ENCODE data around the gene PURB.
"Not testable (repeated sequence)": the region's sequence is repeated elsewhere in the genome, so short reads cannot be mapped to it uniquely, and the experiment has no call there.

Gene PURB

DNA sequence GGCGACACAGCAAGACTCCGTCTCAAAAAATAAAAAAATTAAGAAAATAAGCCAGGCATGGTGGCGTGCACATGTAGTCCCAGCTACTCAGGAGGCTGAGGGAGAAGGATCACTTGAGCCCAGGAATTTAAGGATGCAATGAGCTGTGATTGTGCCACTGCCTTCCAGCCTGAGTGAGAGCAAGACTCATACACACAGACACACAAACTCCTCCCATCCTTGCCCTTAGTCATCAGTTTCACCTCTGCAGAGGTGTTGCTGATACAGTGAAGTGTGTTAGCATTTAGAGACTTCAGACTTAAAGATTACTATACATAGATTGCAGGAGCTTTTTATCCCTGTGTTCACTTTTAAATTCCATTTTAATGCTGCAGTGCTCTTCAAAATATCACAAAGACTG, 31.9 kb downstream of the PURB start:
- DNase-seq (ENCODE audit: low spot score): no peak

DNA sequence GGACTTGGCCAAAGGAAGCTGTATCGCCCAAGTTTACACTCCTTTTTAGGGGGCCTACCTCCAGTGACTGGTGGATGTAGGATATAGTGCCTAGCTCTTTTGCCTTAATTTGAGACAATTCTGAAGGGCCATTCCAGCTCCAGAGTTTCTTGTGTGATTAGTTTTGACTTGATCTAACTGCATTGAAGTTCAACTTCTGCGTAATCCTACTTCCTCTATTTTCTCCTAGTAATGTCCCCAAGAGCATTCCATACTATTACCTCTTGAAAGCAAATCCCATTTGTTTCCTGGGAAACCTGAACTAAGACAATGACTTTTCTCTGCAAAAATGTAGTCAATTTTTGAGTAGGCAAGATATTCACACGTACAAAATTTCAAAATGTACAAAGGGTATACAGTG, 32.7 kb downstream of the PURB start:
- DNase-seq (ENCODE audit: low spot score): no peak

DNA sequence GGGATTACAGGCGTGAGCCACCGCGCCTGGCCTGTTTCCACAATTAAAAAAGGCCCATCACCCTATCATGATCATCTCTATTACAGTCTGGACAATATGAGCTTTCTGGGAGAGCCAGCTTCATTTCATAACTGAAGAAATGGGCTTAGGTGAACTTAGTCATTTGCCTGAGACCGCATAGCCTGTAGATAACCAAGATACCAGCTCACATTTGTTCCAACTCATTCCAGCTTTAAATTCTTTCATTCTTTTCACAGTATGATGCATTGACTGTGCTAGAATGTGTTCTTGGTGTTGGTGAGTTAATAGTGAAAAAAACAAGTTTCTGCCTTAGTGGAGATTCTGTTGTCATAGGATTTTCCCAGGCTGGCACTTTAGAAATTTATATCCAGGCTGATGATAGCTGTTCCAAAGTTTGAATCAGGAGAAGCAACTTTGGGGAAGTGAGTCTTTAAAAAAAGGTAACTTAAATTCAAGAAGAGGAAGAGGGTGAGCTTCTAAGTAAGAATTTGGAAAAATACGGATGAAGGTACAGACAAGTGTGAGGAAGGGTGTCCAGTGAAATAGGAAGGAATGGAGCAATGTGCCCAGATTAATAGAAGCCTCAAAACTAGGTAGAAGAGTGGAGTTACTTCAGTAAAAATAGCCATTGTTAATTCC, 35.3 kb downstream of the PURB start:
- DNase-seq (ENCODE audit: low spot score): no peak

DNA sequence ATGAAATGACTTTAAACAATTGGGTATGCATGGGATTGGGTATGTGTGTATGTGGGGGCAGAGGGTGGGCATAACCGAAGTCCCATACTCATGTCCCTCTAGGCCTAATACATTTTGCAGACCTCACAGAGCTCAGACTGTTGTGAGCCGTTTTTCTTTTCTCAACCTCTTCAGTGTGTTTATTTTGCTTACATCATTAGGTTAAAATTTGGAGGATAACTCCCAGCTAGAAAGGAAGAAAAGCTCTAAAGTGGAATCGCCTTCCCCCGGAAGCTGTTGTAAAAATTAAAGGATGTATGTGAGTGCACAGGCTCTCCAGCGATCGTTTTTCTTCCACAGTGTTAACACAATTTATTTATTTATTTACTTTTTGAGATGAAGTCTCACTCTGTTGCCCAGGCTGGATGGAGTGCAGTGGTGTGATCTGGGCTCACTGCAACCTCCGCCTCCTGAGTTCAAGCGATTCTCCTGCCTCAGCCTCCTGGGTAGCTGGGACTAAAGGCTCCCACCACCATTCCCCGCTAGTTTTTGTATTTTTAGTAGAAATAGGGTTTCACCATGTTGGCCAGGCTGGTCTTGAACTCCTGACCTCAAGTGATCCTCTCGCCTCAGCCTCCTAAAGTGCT, 36.0 kb downstream of the PURB start:
- DNase-seq (ENCODE audit: low spot score): no peak

DNA sequence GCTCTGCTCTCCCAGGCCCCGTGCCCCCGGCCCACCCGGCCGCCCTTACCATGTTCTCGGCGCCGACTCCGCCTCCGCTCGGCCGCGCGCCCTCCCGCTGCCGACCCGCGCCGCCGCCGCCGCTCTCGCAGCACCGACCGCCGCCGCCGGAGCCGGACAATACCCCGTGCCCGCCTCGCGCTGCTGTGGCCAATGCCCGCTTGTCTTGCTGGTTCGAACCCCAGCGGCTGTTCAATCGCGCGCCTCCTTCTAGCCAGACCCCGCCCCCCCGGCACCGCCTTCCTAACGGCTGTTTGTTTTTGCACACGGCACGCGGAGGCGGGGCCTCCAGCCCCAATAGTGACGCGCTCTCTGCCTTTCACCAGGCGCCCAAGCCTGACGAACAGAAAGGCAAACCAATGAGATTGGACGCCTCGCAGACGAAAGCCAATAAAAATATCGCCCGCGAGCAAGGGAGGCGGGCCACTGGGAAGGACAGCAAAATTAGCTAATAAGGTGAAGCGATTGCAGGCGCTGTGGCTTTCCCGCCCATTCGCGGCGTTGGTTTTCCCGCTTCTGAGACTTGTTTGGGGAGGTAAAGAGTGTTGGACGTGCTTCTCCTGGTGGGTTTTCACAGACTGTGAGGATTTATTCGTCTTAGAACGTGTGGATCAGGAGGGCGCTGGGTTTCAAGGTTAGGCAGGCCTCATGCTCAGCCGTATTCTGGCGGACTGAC, 37.3 kb downstream of the PURB start, which contains the start of gene H2AZ2:
Gene H2AZ2 (minus strand): TSS at position 168 of the 715 bp plus-strand sequence. CDS start 116 bp downstream, at position 52.
- DNase-seq (ENCODE audit: low spot score): peak; percentile 100

DNA sequence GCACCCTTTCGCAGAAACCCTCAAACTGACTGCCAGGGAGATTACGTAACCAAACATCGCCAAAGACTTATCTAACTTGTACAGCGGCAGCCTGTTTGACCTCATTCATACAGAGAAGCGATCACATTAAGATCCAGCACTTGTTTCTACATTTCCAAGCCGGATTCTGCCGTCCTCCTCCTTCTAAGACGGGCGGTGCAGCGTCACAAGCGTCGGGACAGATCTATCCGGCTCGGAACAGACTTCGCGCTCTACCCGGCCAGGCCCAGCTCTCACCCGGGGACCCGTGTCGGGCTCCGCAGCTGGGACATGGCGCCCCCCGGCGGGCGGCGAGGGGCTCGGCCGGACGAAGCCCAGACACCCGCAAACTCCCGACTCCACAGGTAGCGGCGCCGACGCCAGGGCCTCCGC, 37.8 kb downstream of the PURB start:
- peak; percentile 88 for DNase-seq (ENCODE audit: low spot score)

DNA sequence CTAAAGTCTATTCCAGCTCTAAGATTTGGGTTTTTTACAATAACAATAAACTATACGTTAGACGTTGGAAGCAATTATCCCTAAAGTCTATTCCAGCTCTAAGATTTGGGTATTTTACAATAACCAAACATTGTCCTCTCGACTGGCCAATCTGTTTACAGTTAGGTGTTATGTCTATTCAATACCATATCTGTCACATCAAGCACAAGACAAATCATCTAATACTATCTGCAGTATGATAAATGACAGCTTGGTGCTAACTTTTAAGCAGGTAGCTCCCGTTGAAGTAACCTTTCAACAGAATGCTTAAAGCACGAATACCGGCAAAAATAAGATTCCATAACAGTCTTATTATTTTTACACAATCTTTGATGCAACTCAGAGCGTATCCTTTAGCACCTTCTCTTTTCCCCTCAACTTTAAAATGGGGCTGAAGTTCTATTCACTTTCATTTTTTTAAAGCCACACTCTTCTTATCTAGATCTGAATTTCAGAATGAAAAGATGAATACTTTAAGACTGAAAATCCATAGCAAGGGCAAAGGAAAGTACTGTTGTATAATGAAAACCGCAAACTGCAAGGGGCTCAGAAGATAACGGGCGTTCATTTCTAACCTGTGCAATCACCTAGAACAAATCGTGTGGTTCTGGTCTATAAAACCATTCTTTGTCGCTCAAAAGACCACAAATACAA, 38.4 kb downstream of the PURB start:
- no peak for DNase-seq (ENCODE audit: low spot score)

DNA sequence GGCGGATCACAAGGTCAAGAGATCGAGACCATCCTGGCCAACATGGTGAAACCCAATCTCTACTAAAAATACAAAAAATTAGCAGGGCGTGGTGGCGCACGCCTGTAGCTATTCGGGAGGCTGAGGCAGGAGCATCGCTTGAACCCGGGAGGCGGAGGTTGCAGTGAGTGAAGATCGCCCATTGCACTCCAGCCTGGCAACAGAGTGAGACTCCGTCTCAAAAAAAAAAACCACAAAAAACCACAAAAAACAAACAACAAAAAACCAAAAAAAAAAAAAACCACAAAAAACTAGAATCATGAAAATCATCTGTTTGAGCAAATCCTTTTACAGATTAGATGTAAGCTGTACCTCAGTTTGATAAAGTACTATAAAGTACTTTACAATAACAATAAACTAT, 38.9 kb downstream of the PURB start:
- not testable (repeated sequence) for DNase-seq (ENCODE audit: low spot score)

DNA sequence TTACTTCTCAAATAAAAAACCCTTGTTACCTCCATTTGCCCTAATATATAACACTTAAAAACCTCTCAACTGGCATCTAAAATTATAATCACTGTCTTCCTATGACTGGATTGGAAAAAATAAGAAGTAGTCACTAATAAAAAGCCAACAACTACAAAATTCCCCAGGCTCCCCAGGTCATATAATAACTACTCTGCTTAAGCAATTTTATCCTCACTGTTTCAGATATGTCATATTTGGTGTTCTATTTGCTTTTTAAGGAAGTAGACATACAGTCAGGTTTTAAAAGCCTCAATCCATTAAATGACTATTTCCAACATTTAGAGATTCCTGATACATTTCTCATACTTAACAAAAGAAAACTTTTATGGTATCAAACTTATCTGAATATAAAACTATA, 39.9 kb downstream of the PURB start:
- no peak for DNase-seq (ENCODE audit: low spot score)

DNA sequence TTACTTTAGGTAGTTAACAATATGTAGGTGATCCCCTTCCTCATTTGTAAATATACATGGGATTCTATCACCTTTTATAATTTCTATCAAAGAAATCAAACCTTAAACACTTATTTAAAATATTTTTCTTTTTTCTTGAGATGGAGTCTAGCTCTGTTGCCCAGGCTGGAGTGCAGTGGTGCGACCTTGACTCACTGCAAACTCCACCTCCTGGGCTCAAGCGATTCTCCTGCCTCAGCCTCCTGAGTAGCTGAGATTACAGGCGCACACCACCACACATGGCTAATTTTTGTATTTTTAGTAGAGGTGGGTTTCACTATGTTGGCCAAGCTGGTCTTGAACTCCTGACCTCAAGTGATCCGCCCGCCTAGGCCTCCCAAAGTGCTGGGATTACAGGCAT, 41.9 kb downstream of the PURB start:
- not testable (repeated sequence) for DNase-seq (ENCODE audit: low spot score)

DNA sequence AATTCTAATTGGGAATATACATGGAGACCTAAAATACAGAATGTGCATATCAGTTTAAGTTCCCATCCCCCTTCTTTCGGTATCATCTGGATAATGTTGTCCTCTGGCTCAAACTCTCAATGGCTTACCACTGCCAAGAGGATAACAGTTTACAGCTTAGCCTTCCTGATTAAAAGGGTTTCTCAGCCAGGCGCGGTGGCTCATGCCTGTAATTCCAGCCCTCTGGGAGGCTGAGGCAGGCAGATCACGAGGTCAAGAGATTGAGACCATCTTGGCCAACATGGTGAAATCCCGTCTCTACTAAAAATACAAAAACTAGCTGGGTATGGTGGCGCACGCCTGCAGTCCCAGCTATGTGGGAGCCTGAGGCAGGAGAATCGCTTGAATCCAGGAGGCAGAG, 42.7 kb downstream of the PURB start:
- DNase-seq (ENCODE audit: low spot score): not testable (repeated sequence)

DNA sequence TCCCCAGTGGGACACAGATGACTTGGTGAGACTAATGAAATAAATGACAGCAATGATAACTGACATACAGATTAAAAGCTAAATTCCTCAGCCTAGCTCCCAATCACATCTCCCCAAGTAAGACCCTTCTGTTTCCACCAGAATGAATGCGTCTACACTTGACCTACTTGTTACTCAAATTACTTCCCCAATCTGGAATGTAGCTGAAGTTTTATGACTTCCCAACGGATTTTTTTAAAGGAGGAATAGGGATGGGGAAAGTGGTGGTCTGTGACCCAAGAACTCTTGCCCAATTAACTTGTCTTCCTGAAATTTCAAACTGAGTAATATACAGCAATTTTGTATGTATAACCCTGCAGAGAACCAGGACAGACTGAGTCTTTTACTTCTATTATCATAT, 46.6 kb downstream of the PURB start:
- no peak for DNase-seq (ENCODE audit: low spot score)

DNA sequence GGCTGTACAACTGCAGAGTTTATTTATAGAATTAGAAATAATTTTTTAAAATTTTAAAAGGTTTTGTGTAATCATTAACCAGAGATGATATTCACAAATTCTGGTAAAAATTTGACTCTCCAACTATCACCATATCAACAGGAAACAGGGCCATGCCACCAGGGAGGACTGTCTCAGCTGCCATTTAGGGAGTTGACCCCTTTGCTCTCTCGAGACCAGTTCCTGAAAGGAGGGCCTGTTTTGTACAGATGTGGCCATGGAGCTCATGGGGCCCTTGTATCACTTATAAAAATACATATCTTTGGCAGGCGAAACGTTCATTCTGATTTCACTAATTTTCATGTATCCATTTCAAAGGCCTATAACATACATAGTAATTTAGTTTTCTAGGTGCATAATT, 57.8 kb downstream of the PURB start:
- DNase-seq (ENCODE audit: low spot score): no peak
